Measurements from ENCODE around the gene RGS7.
"Not testable (repeated sequence)": the region's sequence is repeated elsewhere in the genome, so short reads cannot be mapped to it uniquely, and the experiment has no call there.

The RGS7 gene

GRCh38 chr1:240763771-240764170 lies 593.2 kb downstream of the RGS7 start:
- no peak for DNase-seq

DNA sequence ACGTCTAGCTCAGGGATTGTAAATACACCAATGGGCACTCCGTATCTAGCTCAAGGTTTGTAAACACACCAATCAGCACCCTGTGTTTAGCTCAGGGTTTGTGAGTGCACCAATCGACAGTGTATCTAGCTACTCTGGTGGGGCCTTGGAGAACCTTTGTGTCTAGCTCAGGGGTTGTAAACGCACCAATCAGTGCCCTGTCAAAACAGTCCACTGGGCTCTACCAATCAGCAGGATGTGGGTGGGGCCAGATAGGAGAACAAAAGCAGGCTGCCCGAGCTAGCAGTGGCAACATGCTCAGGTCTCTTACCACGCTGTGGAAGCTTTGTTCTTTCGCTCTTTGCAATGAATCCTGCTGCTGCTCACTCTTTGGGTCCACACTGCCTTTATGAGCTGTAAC lies 593.9 kb downstream of the RGS7 start:
- not testable (repeated sequence) for DNase-seq

- DNase-seq, result not testable (repeated sequence)
Observed at GRCh38 chr1:240762471-240762987, 594.5 kb downstream of the RGS7 start.

DNA sequence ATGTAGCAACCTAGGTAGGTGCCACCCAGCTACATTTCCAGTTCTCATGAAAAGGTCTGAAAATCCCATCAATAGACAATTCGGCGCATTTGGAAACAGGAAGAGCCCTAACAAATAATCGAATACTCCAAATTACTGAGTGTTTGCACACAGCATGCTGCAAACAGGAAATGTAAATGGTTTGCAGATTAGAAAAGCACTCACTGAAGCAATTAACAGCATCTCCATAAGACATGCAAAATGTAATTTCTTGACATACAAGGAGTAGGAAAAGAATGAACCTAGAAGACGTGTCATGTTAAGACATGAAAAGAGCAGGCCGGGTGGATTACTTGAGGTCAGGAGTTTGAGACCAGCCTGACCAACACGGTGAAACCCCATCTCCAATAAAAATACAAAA lies 598.2 kb downstream of the RGS7 start:
- not testable (repeated sequence) for DNase-seq

DNA sequence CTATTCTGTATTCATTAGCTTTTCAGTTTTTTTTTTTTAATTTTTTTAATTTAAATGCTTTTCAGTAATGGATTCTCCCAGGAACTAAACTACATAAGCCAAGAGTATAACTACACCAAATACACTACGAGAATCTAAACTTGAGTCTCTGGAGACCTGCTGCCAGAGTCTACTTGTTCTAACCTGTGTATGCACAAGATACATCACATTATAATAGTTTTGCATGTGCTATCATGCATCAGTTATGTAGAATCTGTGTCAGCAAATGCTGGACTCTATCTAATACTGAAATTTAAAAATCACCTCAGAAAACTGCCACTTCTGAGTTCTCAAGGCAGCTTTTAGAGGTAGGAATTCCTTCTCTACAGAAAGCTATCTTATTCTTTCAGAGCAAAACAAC lies 598.7 kb downstream of the RGS7 start:
- no peak for DNase-seq

GRCh38 chr1:240747907-240748306 lies 609.1 kb downstream of the RGS7 start:
- DNase-seq, result no peak

- DNase-seq, result no peak
Observed at GRCh38 chr1:240743705-240744104, 613.3 kb downstream of the RGS7 start.

DNA sequence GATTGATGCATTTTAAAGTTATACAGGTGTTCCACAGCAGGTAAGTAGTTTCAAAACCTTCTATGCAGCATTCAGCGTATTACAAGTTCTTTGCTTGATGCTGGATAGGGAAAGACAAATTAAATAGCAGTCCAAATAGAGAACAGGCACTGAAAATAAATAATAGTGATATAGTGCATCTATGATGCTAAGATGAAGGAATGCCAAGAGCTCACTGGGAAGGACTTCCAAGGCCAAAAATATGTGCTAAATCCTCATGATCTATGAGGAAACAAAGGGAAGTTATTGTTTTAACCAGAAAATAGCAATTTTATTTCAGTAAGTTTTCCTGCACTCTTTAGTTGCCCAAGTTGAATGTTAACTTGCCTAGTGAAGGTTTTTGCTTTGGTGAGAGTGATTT lies 617.3 kb downstream of the RGS7 start:
- DNase-seq, result no peak

DNA sequence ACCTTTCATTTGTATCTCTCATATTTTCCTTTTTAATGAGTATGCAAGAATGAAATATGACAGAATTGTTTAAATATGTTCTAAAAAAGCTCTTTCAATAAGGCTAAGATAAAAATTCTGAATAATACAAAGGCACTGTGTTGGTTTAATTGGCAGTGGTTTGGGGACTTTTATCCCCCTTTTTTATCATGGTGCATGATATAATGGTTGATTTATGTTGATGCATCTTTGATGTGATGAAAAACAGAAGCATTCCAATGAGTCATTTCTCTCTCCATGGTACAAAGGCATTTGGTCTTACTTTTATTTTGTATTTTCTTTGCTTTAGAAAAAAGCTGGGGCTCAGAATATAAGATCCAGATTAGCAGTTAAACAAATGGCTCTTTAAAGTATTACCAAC lies 617.9 kb downstream of the RGS7 start:
- DNase-seq, result no peak

DNA sequence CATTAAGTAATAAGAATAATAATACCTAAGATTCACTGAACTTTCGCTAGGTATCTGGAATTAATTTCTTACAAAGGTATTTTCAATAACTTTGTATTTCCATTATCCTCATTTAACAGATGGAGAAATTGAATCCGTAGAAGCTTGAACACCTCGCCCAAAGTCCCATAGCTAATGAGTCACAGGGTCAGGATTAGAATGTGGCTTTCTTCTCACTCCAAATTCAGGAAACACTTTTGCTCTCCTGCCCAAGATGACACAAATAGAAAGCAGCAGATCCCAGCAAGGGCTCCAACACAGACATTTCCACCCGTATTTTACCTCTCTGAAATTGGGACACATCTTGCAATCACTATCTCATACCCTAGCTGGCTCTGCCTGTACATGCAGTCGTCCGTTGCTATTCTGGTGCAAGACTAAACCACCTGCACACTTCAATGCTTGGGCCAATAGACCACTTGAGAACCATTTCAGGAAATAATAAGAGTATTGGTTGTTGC lies 619.2 kb downstream of the RGS7 start:
- DNase-seq, result no peak

GRCh38 chr1:240737298-240737697 lies 619.7 kb downstream of the RGS7 start:
- DNase-seq, result no peak

DNA sequence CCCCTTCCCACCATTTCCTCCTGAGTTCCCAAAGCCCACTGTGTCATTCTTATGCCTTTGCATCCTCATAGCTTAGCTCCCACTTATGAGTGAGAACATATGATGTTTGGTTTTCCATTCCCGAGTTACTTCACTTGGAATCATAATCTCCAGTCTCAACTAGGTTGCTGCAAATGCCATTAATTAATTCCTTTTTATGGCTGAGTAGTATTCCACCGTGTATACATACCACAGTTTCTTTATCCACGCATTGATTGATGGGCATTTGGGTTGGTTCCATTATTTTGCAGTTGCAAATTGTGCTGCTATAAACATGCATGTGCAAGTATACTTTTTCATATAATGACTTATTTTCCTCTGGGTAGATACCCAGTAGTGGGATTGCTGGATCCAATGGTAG lies 622.3 kb downstream of the RGS7 start:
- not testable (repeated sequence) for DNase-seq

DNA sequence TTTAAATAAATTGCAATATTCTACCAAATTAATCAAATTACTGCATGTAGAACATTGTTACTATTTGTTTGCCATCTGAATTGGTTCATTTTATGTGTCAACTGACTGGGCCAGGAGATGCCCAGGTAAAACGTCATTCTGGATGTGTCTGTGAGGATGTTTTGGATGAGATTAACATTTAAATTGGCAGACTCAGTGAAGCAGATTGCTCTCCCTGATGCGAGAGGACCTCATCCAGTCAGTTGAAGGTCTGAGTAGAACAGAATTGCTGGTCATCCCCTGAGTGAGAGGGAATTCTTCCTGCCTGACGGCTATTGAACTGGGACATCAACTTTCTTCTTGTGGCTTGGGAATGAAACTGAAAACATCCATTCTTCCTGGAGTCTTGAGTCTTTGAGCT lies 623.0 kb downstream of the RGS7 start:
- no peak for DNase-seq

- peak; percentile 5 for DNase-seq
Observed at GRCh38 chr1:240732390-240732789, 624.6 kb downstream of the RGS7 start.
